HEK293T (cell line): ENCODE data around the gene CMTM3.
"Not testable (repeated sequence)": the region's sequence is repeated elsewhere in the genome, so short reads cannot be mapped to it uniquely, and the experiment has no call there.

Experiments used
- CTCF ChIA-PET: fragments of 350-600 bp; formaldehyde crosslinking; extraction: SDS; loops from one replicate; lab custom pipeline; 2021; ENCODE audit warnings: antibody characterized with exemption, inconsistent platforms; lab: Yijun Ruan, JAX
- POLR2A ChIA-PET: fragments of 350-600 bp; formaldehyde crosslinking; extraction: SDS; loops from one replicate; lab custom pipeline; 2020; ENCODE audit warnings: antibody characterized with exemption, inconsistent platforms; lab: Yijun Ruan, JAX
- DNase-seq: peaks from one replicate; pipeline ENCODE4 v3.0.0; 2012; ENCODE audit warnings: mixed read lengths; ENCODE audit errors: extremely low spot score
- ARNT ChIP-seq: fragments of 450-650 bp; IDR thresholded peaks from 2 replicates; pipeline ENCODE4 v1.6.1; 2017; ENCODE audit warnings: mild to moderate bottlenecking
- BHLHE40 ChIP-seq: fragments of 450-650 bp; IDR thresholded peaks from 2 replicates; pipeline ENCODE4 v1.6.1; 2016; ENCODE audit warnings: mild to moderate bottlenecking, moderate library complexity, borderline replicate concordance
- CTBP1 ChIP-seq: fragments of 450-650 bp; IDR thresholded peaks from 2 replicates; pipeline ENCODE4 v1.6.1; 2016; ENCODE audit warnings: borderline replicate concordance
- ELF4 ChIP-seq: fragments of 450-650 bp; IDR thresholded peaks from 2 replicates; pipeline ENCODE4 v1.6.1; 2017; ENCODE audit warnings: antibody characterized with exemption
- FOXA1 ChIP-seq: fragments of 450-650 bp; IDR thresholded peaks from 2 replicates; pipeline ENCODE4 v1.6.1; 2016; ENCODE audit warnings: mild to moderate bottlenecking
- FOXK2 ChIP-seq: fragments of 450-650 bp; IDR thresholded peaks from 2 replicates; pipeline ENCODE4 v1.6.1; 2016; ENCODE audit warnings: mild to moderate bottlenecking
- FOXM1 ChIP-seq: fragments of 450-650 bp; IDR thresholded peaks from 2 replicates; pipeline ENCODE4 v1.6.1; 2017; ENCODE audit warnings: mild to moderate bottlenecking, borderline replicate concordance
- HDGF ChIP-seq: fragments of 450-650 bp; IDR thresholded peaks from 2 replicates; pipeline ENCODE4 v1.6.1; 2017; ENCODE audit warnings: antibody characterized with exemption, borderline replicate concordance
- L3MBTL2 ChIP-seq: fragments of 450-650 bp; conservative IDR thresholded peaks from 2 replicates; pipeline ENCODE4 v1.6.1; 2016; ENCODE audit warnings: mild to moderate bottlenecking
- LEF1 ChIP-seq: fragments of 450-650 bp; IDR thresholded peaks from 2 replicates; pipeline ENCODE4 v1.6.1; 2017; ENCODE audit warnings: mild to moderate bottlenecking, borderline replicate concordance
- NFRKB ChIP-seq: fragments of 450-650 bp; IDR thresholded peaks from 2 replicates; pipeline ENCODE4 v1.6.1; 2016; ENCODE audit warnings: mild to moderate bottlenecking, moderate library complexity
- PKNOX1 ChIP-seq: fragments of 450-650 bp; IDR thresholded peaks from 2 replicates; pipeline ENCODE4 v1.6.1; 2016
- SP1 ChIP-seq: fragments of 450-650 bp; IDR thresholded peaks from 2 replicates; pipeline ENCODE4 v1.6.1; 2017
- SUZ12 ChIP-seq: fragments of 450-650 bp; IDR thresholded peaks from 2 replicates; pipeline ENCODE4 v1.6.1; 2016; ENCODE audit warnings: mild to moderate bottlenecking
- TARDBP ChIP-seq: fragments of 450-650 bp; IDR thresholded peaks from 2 replicates; pipeline ENCODE4 v1.6.1; 2016
- ZNF384 ChIP-seq: fragments of 450-650 bp; IDR thresholded peaks from 2 replicates; pipeline ENCODE4 v1.6.1; 2016

The CMTM3 gene

GRCh38 chr16:66591018-66591417 is 13.5 kb upstream of the CMTM3 start:
- no peak for DNase-seq
- TF ChIP-seq SUZ12: no peak
- no peak for TF ChIP-seq BHLHE40
- no peak for TF ChIP-seq FOXM1
- no peak for TF ChIP-seq SP1
- TF ChIP-seq LEF1: no peak
- TF ChIP-seq FOXA1: no peak
- no peak for TF ChIP-seq ELF4
- no peak for TF ChIP-seq TARDBP
- TF ChIP-seq HDGF: no peak
- no peak for TF ChIP-seq FOXK2
- TF ChIP-seq ZNF384: no peak
- no peak for TF ChIP-seq L3MBTL2
- TF ChIP-seq CTBP1: no peak
- TF ChIP-seq ARNT: no peak
- no peak for TF ChIP-seq PKNOX1
- ChIA-PET POLR2A (no interaction called here), CTCF (interaction anchor here (0.7 kb wide), 1 partner anchor 17 kb away, joined by 4 read pairs; no protein-coding TSS in a partner anchor)

- CTCF ChIA-PET: no interaction called here
Observed at GRCh38 chr16:66592241-66592640, 12.3 kb upstream of the CMTM3 start.

GRCh38 chr16:66592814-66593213 is 11.7 kb upstream of the CMTM3 start:
- DNase-seq: no peak
- TF ChIP-seq NFRKB (no peak), ARNT (no peak), ZNF384 (no peak), BHLHE40 (no peak), FOXA1 (no peak), HDGF (no peak), SP1 (no peak), ELF4 (no peak), SUZ12 (no peak), L3MBTL2 (no peak), CTBP1 (no peak), TARDBP (no peak), FOXM1 (no peak), LEF1 (no peak), FOXK2 (no peak), PKNOX1 (no peak)
- ChIA-PET POLR2A (no interaction called here), CTCF (no interaction called here)

More at GRCh38 chr16:66592241-66592640, 12.3 kb upstream of the CMTM3 start:
- no peak for DNase-seq
- TF ChIP-seq ARNT (no peak), NFRKB (no peak), SP1 (no peak), SUZ12 (no peak), FOXM1 (no peak), BHLHE40 (no peak), TARDBP (no peak), HDGF (no peak), LEF1 (no peak)
- POLR2A ChIA-PET: no interaction called here

- CTCF ChIA-PET: interaction anchor here (0.7 kb wide), 1 partner anchor 76 kb away, joined by 5 read pairs; no protein-coding TSS in a partner anchor
- no peak for TF ChIP-seq FOXK2
- TF ChIP-seq CTBP1: no peak
- TF ChIP-seq FOXM1: no peak
- no peak for TF ChIP-seq NFRKB
- POLR2A ChIA-PET: no interaction called here
- DNase-seq: no peak
Observed at GRCh38 chr16:66594739-66595138, 9.8 kb upstream of the CMTM3 start.

- DNase-seq, POLR2A ChIA-PET, CTCF ChIA-PET: not testable (repeated sequence)
Observed at GRCh38 chr16:66596559-66596958, 7.9 kb upstream of the CMTM3 start.

- CTCF ChIA-PET: interaction anchor here (0.7 to 1.7 kb wide), 2 partner anchors 10 to 11 kb away, joined by 6 to 8 read pairs; no protein-coding TSS in a partner anchor
- POLR2A ChIA-PET: no interaction called here
Observed at GRCh38 chr16:66596986-66597848, 7.3 kb upstream of the CMTM3 start.

More at GRCh38 chr16:66596986-66597848, 7.3 kb upstream of the CMTM3 start:
- TF ChIP-seq LEF1 (no peak), SUZ12 (no peak), L3MBTL2 (no peak), TARDBP (no peak), FOXM1 (no peak), PKNOX1 (no peak), SP1 (no peak), ARNT (no peak), FOXA1 (no peak), ELF4 (no peak), HDGF (no peak), ZNF384 (no peak)
- DNase-seq: no peak
